GM21825 (cell line): ENCODE data around the gene VAPB.

Source experiments
- ATAC-seq: cut with Tn5 transposase; IDR thresholded peaks from one replicate; pipeline ENCODE4 v1.9.1; 2021; ENCODE audit warnings: mild to moderate bottlenecking, moderate library complexity; ENCODE audit not compliant: unreplicated experiment

VAPB gene

DNA sequence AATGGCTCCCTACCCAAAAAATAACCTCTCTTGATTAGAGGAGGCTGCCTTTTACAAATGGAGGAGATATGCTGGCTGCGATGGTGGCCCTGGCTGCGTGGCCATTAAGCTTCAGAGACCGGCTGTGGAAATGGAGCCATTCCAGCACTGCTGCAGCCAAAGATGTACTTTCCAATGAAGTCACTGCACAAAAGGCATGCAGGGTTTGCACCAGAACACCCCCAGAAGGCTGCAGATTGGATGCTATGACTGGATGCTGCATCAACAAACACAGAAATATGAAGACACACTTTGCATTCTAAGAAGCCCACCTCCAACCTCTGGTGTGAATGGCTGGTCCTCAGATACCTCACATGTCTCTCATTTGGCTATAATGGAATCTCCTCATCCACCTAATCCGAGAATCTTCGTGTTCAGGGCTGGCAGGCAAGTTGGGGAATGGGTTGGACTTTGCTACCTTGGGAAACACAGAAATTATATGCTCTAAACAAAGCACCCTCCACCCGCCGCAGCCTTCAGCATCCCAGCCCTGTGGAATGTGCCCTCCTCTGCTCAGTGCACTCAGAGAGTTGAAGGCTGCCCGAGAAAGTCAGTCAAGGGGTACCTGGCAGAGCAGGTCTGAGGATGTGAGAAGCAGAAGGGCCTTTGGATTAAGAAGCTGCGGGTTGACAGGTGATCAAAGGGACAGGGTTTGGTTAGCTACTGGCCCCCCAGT lies 90.9 kb downstream of the VAPB start:
- no peak for ATAC-seq

DNA sequence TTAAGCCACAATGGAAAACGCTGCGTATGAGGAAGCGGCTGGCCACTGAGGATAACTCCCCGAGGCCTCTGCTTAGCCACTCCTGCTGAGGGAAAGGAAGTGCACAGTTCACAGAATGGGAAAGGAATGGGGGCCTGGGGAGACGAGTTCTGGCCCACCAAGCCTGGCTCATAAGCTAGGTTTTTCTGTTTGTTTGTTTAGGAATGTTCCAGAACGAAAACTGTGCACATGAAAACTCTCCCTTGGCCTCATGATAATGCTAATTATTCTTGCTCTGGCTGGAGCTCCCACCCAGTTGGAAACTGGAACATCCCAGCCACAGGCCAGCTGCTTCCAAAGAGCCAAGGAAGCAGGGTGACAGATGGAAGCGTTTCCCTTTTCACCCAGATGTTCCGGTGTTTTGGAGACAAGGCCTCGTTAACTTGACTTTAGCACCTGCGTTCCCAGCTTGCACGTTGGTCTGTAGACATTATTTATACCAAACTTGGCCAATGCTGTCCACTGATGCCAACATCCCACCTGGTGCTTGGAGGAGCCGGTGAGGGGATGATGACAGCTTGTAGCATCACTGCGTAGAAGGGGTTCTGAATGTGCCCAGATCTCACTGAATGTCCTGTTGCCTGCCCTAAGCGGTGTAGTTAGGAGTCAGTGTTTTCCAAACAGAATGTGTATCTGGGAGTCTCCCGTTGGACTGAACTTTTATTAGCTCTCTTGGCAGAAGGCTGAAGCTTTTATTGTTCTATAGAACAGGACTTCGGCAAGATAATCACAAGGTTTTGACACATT lies 91.7 kb downstream of the VAPB start:
- no peak for ATAC-seq

DNA sequence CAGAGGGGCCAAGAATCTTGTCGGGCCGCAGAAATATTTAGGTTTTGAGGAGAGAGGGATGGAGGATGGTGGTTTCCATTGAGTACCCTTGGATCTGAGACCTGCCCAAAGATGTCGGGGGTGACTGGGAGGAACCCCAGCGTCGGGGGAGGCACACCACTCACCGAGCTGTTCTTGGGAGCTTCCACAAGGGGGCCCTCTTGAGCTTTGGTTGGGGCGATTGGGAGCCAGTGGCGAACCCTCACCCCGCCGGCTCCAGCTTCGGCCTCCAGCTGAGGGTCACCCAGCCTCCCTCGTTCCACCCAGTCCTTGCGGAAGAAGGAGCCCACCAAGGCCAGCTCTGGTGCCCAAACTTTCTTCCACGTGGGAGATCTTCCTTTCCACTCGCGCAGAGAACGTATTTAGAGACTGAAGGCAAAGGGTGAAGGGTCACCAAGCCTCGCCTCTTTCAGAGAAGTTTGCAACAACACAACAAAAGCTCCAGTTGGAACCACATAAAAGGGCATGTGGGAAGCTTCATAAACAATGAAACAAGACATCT lies 92.5 kb downstream of the VAPB start:
- no peak for ATAC-seq

DNA sequence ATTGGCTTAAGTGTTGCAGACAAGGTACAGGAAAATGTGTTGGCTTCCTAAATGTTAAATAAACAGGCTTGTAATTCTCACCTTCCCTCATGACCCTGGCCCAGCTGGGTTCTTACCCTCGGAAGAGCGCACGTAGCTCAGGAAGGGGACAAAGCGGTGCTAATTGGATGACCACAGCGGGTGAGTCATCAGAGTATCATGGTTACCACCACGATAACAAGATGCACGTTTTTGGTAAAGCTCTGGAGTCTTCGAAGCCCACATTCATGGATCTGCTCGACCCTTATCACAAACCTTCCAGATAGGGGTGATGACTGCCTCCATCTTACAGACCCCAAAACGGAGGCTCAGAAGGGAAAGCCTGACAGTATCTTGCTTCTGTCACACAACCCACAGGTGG lies 93.4 kb downstream of the VAPB start:
- no peak for ATAC-seq

DNA sequence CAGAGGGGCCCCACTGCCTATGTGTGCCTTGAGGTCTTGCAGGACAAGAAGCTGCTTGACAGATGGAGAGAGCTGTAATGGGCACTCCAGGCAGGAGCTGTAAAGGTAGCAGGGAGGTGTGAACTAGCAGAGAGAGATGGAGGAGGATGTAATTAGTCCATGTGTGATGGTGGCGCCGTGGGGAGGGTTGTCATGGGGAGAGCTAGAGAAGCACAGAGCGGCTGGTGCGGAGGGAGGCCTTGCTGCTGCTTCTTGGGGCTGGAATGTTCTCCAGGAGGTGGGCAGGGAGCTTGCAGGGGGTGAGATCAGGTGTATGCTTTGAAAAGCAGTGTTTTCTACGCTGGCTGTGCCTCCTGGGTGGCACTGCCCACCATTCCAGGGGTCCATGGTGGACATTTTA lies 94.0 kb downstream of the VAPB start:
- no peak for ATAC-seq

DNA sequence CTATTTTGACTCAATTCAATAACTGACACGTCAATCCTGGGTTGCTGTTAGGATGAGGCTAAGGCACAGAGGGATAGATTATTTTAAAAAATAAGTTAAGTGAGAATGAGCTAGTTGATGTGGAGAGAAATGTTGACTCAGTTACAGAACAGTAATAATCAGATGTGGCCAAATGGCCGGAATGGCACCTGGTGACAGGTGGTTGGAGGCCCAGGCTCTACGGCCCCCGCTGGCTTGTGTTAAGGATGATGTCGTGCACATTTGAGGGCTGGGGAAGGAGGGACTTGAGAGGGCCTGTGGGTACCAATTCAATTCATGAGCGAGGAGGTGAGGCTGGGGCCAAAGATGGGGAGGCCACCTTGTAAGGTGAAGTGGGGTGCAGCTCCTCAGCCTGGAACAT lies 94.4 kb downstream of the VAPB start:
- ATAC-seq: no peak

DNA sequence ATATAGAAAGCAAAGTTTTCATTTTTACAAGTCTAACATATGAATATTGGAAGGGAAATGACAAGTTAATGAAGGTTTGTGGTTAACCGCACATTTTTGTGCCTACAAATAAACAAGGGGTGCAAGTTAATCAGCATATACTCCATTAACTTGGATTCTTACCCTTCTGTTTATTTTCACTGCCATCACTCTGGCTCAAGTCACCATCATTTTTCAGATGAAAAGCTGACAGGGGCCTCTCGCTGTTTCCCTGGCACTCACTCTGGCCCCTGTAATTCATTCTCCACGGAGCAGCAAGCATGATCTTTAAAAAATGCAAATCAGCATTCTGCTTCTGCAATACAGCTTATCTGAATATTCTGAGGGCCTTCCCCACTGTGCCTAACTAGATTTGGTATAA lies 96.4 kb downstream of the VAPB start:
- ATAC-seq: no peak

DNA sequence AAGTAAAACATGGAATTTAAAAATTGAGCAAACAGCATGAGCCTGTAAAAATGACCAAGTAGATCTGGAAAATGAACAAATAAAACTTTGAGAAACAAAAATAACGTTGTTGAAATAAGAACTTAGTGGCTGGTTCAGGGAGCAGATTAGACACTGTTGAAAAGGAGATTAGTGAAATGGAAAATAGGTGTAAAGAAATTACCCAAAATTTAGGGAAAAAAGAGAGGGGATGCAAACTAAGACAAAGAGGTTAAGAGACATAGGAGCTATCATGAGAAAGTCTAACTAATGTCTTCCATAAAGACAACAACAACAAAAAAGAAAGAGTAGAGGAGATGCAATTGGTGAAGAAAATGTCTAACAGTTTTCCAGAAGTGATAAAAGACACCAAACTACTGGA lies 97.2 kb downstream of the VAPB start:
- ATAC-seq: no peak

DNA sequence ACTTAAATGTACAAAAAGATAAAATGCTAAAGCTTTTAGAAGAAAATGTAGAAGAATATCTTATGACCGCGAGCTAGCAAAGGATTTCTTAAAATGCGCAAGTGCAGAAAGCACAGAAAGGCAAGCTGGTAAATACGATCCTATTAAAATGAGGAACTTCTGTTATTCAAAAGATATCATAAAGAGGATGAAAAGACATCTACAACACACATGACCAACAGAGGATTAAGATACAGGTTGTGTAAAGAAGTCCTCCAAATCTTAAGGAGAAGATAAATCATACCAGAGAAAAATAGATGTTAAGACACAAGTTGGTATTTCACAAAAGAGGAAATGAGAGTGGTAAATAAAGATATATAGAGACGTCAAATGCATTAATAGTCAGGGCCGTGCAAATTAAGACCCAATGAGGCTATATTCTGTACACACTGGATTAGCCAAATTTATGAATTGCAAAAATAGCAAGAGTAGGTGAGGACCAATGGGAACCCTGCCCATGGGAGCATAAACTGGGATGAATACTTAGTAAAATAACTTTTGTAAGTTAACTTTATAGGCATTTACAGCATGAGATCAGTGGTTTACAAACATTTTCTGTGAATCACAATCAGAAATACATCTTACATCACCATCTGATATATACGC lies 103.2 kb downstream of the VAPB start:
- ATAC-seq: no peak

DNA sequence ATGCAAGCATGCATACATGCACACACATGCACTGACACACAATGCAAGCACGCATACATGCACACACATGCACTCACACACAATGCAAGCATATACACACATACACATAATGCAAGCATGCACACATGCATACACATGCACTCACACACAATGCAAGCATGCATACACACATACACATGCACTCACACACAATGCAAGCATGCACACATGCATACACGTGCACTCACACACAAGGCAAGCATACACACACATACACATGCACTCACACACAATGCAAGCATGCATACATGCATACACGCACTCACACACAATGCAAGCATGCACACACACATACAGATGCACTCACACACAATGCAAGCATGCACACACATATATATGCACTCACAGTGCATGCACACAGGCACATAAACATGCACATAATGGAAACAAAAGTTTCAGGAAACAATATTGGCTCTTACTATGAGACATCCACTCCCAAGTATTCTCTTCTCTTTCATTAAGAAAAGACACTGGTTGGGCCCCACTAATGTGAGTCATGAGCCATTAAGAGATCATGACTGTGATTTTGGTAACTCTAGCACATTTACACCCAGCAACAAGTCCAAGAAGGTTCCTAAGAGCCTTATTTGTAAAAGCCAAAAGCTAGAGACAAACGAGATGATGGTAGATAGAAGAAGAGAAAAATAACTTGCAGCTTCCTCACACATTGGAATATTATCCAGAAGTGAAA lies 103.9 kb downstream of the VAPB start:
- ATAC-seq: no peak

DNA sequence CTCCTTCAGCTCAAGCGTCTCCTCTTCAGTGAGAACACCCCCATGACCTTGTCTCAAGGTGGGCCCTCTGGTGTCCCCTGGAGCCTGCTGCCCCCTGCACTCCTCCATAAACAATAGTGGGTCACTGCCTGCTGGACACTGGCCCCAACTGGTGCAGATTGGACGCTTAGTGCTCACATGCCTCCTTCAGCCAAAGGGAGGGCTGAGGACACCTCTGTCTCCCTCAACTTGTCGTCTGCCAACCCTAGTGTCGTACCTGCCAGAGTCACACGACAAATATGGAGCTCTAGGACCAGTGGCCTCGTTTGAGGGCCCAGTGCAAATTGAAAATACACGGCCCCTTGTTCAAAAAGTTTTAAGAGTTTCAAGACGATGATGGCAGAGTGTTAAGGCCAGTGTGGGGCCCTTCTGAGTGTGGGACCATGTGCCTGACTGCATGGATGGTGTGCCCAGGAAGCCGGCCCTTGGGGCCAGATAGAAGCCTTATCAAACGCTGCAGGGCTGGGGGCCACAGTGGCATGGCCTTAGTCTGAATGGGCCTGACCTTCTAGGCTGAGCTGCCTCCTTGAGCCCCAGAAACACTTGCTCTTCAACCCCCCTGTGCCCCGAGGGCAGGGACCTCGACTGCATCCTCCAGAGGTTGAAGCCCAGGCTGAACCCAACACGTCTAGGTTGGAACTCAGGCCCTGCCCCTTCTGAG lies 106.0 kb downstream of the VAPB start:
- no peak for ATAC-seq

DNA sequence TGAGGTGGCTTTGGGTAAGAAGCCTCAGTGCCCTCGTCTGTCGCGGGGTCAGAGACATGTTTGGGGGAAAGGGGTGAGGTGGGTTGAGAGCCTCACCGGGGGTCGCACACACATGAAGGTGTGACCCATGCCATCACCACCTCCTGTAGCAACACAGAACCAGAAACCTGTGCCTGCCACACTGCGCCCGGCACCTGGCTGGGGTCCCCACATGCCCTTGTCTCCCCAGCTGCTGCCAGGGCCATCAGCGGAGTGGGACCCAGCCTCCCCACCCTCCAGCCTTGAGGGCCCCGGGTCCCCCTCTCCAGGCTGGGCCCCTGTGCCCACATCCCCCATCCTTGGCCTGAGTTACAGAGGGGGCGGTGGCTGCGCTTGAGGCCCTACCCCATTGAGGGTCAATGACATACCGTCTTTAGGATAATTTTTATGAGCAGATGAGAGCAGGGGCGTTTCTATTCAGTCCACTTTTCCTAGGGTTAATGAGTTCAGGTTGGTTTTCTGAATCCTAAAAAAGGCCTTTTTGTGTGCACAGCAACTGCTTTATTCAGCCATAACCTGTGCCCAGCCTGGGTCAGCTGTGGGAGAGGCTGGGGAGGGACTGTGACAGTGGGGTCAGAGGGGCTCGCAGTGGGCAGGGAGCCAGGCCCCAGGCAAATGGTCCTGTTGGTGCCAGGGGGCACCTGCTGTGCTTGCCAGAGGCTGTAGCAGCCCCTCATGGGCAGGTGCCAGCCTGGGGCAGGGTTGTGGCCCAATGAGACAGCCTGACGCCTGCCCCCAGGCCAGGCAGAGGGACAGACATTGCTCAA lies 106.8 kb downstream of the VAPB start:
- ATAC-seq: no peak

DNA sequence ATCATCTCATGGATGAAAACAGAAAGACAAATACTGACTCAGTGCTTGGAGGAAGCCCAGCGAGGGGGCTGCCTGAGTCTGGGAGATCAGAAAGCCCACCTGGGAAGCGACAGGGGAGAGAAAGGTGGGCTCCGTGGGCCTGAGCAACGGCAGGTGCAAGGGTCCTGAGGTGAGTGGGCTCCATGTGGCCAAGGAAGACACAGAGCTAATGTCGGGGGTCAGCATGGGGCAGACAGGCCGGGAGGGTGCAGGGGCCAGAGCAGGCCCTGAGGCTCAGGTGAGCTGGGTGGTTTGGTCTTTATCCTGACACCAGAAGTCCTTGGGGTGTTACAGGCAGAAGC lies 107.4 kb downstream of the VAPB start:
- ATAC-seq: no peak

DNA sequence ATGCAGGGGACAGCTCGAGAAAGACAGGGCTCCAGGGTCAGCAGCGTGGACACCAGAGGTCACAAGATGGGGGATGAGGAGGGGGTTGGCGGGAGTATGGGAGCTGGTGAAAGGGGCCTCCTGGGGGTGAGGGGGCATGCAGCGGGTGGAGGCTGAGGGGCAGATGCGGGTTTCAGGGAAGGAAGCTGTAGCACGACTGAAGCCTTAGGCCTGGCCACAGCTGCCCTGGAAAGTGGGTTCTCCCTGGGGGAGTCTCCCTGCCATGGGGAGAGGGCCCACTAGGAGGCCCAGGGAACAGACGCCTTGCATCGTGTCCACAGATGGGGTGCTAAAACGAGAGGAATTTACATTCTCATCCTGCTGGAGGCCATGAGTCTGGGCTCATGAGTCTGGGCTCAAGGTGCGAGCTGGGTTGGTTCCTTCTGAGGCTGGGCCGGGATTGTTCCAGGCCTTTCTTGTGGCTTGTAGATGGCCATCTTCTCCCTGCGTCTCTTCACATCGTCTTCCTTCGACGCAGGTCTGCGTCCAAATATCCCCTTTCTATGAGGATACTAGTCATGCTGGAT lies 108.1 kb downstream of the VAPB start:
- no peak for ATAC-seq

DNA sequence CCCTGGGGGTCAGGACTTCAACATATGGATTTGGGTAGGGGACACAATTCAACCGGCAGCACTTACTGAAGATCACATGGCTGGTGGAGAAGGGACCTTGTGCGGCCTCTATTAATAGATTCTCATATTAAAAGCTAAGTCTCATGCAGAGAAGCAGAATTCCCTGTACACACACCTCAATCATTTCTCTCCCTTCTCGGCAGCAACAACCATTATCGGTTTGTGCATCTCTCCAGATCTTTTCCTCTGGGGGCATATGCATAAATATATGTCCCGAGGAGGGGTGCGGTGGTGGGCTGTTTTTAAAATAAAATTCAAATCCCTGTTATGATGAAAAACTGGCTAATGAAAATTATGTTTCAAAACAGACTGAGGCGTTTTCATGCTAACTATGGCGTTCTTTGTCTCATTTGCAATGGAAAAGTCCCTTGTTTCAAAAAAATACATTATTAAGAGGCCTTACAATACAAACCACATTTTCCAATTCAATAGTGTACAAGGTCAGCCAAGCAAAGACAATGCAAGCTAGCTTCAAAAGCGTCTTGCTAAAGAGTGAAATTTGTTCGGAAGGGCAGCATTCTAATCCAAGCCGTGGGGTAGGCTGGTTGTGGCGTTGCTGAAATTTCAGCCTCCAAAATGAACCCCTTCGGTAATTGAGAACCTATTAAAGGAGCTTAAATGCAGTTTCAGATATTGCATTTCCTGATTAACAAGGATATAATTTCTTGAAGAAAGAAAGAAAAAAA lies 108.9 kb downstream of the VAPB start:
- ATAC-seq: no peak

DNA sequence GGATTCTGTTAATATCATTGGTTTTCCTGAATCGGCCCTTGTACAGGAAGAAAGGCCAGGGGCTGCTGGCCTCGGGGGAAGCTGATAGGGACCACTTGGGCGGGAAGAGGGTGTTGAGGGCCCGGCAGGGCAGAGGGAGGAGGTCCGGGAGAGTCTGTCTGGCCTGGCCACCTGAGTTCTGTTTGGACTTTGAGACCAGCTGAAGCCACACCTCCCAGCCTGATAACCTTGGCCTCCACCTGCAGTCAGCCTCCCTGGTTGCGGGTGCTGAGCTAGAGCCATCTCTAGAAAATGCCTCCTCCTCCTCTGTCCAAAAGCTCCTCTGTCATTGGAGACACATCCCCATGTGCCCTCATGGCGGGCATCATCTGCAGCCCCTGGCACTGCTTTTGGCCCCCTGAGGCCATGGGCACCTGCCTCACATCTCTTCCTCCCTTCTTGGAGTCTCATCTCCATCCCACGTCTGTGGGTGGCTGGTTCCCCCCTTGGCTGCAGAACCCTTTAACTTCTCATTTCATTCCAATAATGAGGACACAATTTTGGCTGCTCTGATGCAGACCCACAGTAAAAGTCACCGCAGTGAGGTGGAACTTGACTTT lies 109.5 kb downstream of the VAPB start:
- ATAC-seq: no peak

DNA sequence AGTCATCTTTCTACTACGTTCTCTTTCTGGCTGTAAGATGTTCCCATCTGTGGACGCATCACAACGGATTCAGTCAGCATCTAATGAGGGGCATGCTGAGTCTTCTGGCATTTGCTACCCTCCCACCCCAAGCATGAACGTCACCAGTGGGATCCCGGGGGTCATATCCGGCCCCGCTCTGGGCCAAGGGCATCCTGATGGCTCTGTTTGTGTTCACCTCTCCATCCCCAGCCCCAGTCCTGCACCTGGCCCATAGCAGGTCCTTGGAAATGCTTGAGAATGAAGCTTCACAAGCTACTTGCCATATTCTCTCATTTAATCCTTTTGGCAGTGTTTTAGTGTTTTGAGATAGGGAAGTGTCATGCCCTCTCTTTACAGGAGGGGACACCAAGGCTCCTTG lies 111.2 kb downstream of the VAPB start:
- no peak for ATAC-seq
